HEK293 (cell line): ENCODE measurements around the gene KRTAP10-11.
"Not testable (repeated sequence)": the region's sequence is repeated elsewhere in the genome, so short reads cannot be mapped to it uniquely, and the experiment has no call there.

Source experiments
- CTCF ChIA-PET: fragments of 350-600 bp; formaldehyde crosslinking; extraction: SDS; loops from one replicate; lab custom pipeline; 2021; ENCODE audit warnings: antibody characterized with exemption; lab: Yijun Ruan, JAX
- POLR2A ChIA-PET: fragments of 300-600 bp; formaldehyde crosslinking; extraction: SDS; loops from one replicate; lab custom pipeline; 2020; ENCODE audit warnings: antibody characterized with exemption, inconsistent platforms; lab: Yijun Ruan, JAX
- H3K27ac ChIP-seq: fragments of 200-500 bp; sonication (Bioruptor generic); 2 replicates; pipeline ENCODE4 v1.5.1; 2014; ENCODE audit warnings: low read depth, low read length, control low read depth, inconsistent platforms; ENCODE audit errors: extremely low read depth
- H3K36me3 ChIP-seq, 2 experiments: fragments of 200-500 bp in 1 of 2; sonication (Bioruptor generic) in 1 of 2; 1 replicate in 1 of 2; 2 replicates in 1 of 2; pipeline ENCODE4 v1.5.1; 2014 to 2017; ENCODE audit warnings: inconsistent platforms in 2 of 2, low read length in 2 of 2; ENCODE audit not compliant: control insufficient read depth in 2 of 2, insufficient read depth in 1 of 2
- H3K4me1 ChIP-seq: fragments of 200-500 bp; sonication (Bioruptor generic); 2 replicates; pipeline ENCODE4 v1.5.1; 2014; ENCODE audit warnings: mild to moderate bottlenecking, low read length, inconsistent platforms; ENCODE audit not compliant: control insufficient read depth, insufficient read depth
- H3K4me3 ChIP-seq: 2 replicates; pipeline ENCODE4 v1.5.1; 2011; ENCODE audit warnings: low read depth, mild to moderate bottlenecking, control low read depth, low read length, moderate library complexity
- H3K9me3 ChIP-seq: fragments of 200-500 bp; sonication (Bioruptor generic); 2 replicates; pipeline ENCODE4 v1.5.1; 2014; ENCODE audit warnings: low read depth, low read length, inconsistent platforms; ENCODE audit not compliant: control insufficient read depth, insufficient read depth
- GLIS1 ChIP-seq: fragments of 450-650 bp; formaldehyde crosslinking; IDR thresholded peaks from 2 replicates; pipeline ENCODE4 v1.5.1; 2016; ENCODE audit warnings: missing biosample characterization, missing genetic modification characterization
- KLF10 ChIP-seq: fragments of 450-650 bp; IDR thresholded peaks from 2 replicates; pipeline ENCODE4 v1.5.1; 2018; ENCODE audit warnings: missing biosample characterization, mild to moderate bottlenecking, missing genetic modification characterization
- OSR2 ChIP-seq: fragments of 450-650 bp; formaldehyde crosslinking; IDR thresholded peaks from 2 replicates; pipeline ENCODE4 v1.5.1; 2016; ENCODE audit warnings: missing biosample characterization, missing genetic modification characterization
- TCF7L2 ChIP-seq: IDR thresholded peaks from 2 replicates; pipeline ENCODE4 v1.6.1; 2011; ENCODE audit warnings: low read depth, mild to moderate bottlenecking, inconsistent platforms, low read length, moderate library complexity, borderline replicate concordance
- ZFP37 ChIP-seq: fragments of 450-650 bp; formaldehyde crosslinking; IDR thresholded peaks from 2 replicates; pipeline ENCODE4 v1.5.1; 2016; ENCODE audit warnings: missing biosample characterization, missing genetic modification characterization
- ZIC2 ChIP-seq: fragments of 450-650 bp; formaldehyde crosslinking; IDR thresholded peaks from 2 replicates; pipeline ENCODE4 v1.5.1; 2016; ENCODE audit warnings: missing biosample characterization, missing genetic modification characterization
- ZNF138 ChIP-seq: fragments of 450-650 bp; formaldehyde crosslinking; IDR thresholded peaks from 2 replicates; pipeline ENCODE4 v1.5.1; 2016; ENCODE audit warnings: missing biosample characterization, missing genetic modification characterization, borderline replicate concordance
- ZNF19 ChIP-seq: fragments of 450-650 bp; formaldehyde crosslinking; IDR thresholded peaks from 2 replicates; pipeline ENCODE4; 2016; ENCODE audit warnings: missing biosample characterization, missing genetic modification characterization, low read depth
- ZNF426 ChIP-seq: fragments of 450-650 bp; formaldehyde crosslinking; IDR thresholded peaks from 2 replicates; pipeline ENCODE4 v1.5.1; 2017; ENCODE audit warnings: missing biosample characterization, missing genetic modification characterization, mild to moderate bottlenecking, inconsistent platforms, moderate library complexity
- ZNF530 ChIP-seq: fragments of 450-650 bp; formaldehyde crosslinking; IDR thresholded peaks from 2 replicates; pipeline ENCODE4 v1.5.1; 2016; ENCODE audit warnings: low read depth, missing biosample characterization, missing genetic modification characterization
- ZNF585B ChIP-seq: fragments of 450-650 bp; formaldehyde crosslinking; IDR thresholded peaks from 2 replicates; pipeline ENCODE4 v1.5.1; 2016; ENCODE audit warnings: missing biosample characterization, missing genetic modification characterization
- ZNF623 ChIP-seq: fragments of 450-650 bp; formaldehyde crosslinking; IDR thresholded peaks from 2 replicates; pipeline ENCODE4 v1.5.1; 2016; ENCODE audit warnings: missing biosample characterization, missing genetic modification characterization
- ZNF626 ChIP-seq: fragments of 450-650 bp; sonication (Bioruptor Pico); formaldehyde crosslinking; IDR thresholded peaks from 2 replicates; pipeline ENCODE4 v1.5.1; 2018; ENCODE audit warnings: missing biosample characterization, missing genetic modification characterization, inconsistent platforms
- ZNF664 ChIP-seq: fragments of 450-650 bp; formaldehyde crosslinking; IDR thresholded peaks from 2 replicates; pipeline ENCODE4 v1.5.1; 2016; ENCODE audit warnings: missing biosample characterization, missing genetic modification characterization
- ZNF785 ChIP-seq: fragments of 450-650 bp; formaldehyde crosslinking; IDR thresholded peaks from 2 replicates; pipeline ENCODE4 v1.5.1; 2016; ENCODE audit warnings: missing biosample characterization, missing genetic modification characterization
- TF ChIP-seq, protein P1 (sequence below): fragments of 450-650 bp; formaldehyde crosslinking; IDR thresholded peaks from 2 replicates; pipeline ENCODE4 v1.5.0; 2017; ENCODE audit warnings: missing biosample characterization, missing genetic modification characterization, borderline replicate concordance
- TF ChIP-seq, protein P2 (sequence below): fragments of 450-650 bp; formaldehyde crosslinking; IDR thresholded peaks from 2 replicates; pipeline ENCODE4 v1.5.1; 2017; ENCODE audit warnings: missing biosample characterization, missing genetic modification characterization

Gene KRTAP10-11

DNA sequence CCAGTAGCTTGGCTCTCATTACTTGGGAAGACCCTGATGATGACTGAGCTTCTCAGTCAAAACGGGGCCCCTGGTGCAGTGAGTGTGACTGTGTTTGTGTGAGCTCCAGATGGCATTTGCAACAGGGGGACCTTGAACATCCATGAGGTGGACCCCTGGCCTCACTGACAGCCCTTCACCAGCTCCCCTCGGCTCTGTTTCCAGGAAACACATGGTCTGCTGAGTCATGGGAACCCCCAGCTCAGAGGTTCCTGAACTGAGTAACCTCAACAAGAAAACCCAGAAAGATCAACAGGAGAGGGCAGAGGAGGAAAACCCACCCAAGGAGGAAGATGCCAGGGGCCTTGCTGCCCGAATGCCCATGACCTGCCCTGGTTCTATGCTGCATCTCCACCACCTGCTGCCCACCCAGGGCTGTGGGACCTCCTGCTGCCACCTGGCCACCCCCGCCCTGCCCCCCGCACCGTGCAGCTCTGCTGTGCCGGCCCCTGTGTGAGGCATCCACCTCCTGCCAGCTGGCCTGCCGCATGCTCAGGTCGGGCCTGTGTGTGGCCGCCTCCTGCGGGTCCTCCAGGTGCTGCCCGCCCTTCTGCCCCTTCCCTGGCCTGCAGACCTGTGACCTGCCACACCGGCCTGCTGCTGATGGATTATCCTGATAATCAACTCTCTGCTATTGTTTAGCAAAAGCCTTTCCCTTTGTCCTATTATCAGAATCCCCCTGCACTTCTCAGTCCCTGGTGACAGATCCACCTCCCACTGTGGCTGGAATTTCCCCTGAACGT, 40.0 kb downstream of the KRTAP10-11 start:
- POLR2A ChIA-PET: no interaction called here
- CTCF ChIA-PET: no interaction called here
- H3K27ac ChIP-seq: no peak overlapping the region
- H3K4me1 ChIP-seq: no peaks in the 10 kb centered on the region
- TF ChIP-seq GLIS1 (tag by site-specific recombination) (peak; percentile 51), ZIC2 (peak; percentile 41), TCF7L2 (no peak)
- H3K36me3 ChIP-seq: no peaks in the 10 kb centered on the region
- H3K4me3 ChIP-seq: no peak overlapping the region
- no peaks in the 10 kb centered on the region for H3K9me3 ChIP-seq

DNA sequence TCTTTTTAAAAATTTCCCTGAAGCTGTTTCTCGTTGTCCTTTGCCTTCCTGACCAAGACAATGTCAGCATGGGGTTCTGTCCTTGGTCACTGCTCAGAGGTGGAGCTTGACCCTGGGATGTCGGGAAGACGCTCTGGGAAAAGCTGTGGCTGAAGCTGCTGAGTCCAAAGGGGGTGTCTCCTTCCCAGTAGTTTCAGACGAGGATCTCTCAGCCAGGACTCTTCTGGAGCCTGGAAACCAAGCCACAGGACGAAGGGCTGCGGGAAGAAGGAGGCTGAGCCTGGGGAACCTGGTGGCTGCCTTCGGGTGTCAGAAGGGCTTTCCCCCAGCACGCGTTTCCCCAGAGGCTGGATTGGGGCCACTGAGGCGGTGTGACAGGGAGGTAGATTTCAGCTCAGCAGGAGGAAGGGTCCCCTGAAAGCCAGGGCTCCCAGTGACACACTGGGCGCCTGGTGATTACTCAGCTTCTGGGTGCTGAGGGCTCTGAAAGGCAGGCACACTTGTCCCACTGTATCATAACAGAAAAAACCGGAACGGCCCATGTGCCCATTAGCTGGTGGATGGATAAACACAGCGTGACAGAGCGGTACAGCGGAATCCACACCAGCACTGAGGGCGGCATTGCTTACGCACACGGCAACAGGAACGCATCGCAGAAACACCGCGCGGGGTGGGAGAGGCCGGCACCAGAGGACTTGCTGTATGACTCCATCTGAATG, 40.8 kb downstream of the KRTAP10-11 start:
- TF ChIP-seq ZNF138 (tag by site-specific recombination) (no peak), ZNF626 (no peak), ZNF19 (tag by site-specific recombination) (no peak), ZFP37 (no peak), ZNF785 (tag by site-specific recombination) (no peak), KLF10 (tag by site-specific recombination) (no peak), ZNF623 (tag by site-specific recombination) (no peak), ZNF585B (no peak), ZNF530 (no peak)
- TF ChIP-seq, protein P1, sequence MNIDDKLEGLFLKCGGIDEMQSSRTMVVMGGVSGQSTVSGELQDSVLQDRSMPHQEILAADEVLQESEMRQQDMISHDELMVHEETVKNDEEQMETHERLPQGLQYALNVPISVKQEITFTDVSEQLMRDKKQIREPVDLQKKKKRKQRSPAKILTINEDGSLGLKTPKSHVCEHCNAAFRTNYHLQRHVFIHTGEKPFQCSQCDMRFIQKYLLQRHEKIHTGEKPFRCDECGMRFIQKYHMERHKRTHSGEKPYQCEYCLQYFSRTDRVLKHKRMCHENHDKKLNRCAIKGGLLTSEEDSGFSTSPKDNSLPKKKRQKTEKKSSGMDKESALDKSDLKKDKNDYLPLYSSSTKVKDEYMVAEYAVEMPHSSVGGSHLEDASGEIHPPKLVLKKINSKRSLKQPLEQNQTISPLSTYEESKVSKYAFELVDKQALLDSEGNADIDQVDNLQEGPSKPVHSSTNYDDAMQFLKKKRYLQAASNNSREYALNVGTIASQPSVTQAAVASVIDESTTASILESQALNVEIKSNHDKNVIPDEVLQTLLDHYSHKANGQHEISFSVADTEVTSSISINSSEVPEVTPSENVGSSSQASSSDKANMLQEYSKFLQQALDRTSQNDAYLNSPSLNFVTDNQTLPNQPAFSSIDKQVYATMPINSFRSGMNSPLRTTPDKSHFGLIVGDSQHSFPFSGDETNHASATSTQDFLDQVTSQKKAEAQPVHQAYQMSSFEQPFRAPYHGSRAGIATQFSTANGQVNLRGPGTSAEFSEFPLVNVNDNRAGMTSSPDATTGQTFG (tag by site-specific recombination): no peak
- TF ChIP-seq, protein P2, sequence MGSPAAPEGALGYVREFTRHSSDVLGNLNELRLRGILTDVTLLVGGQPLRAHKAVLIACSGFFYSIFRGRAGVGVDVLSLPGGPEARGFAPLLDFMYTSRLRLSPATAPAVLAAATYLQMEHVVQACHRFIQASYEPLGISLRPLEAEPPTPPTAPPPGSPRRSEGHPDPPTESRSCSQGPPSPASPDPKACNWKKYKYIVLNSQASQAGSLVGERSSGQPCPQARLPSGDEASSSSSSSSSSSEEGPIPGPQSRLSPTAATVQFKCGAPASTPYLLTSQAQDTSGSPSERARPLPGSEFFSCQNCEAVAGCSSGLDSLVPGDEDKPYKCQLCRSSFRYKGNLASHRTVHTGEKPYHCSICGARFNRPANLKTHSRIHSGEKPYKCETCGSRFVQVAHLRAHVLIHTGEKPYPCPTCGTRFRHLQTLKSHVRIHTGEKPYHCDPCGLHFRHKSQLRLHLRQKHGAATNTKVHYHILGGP (tag by site-specific recombination): no peak
- H3K4me3 ChIP-seq: no peak overlapping the region
- no peaks in the 10 kb centered on the region for H3K36me3 ChIP-seq
- no peak overlapping the region for H3K27ac ChIP-seq
- no peaks in the 10 kb centered on the region for H3K4me1 ChIP-seq
- no peaks in the 10 kb centered on the region for H3K9me3 ChIP-seq
- CTCF ChIA-PET: no interaction called here
- POLR2A ChIA-PET: no interaction called here

DNA sequence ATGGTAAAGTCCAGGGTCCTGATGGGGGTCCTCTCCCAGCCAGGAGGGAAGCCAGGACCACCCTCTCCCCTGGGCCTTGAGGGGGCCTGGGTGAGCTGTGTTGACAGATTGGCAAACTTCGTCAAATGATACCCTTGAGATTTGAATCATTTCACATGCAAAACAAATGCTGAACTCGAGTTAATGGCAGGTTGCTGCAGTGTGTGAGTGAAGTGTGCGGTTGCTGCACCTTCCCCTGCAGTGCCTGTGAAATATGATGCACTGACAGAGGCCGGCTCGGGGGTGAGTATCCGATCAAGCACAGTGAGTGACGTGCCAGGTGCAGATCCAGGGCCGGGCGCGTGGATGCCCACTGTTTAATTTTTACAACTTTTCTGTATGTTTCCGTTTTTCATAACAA, 41.5 kb downstream of the KRTAP10-11 start:
- POLR2A ChIA-PET: no interaction called here

DNA sequence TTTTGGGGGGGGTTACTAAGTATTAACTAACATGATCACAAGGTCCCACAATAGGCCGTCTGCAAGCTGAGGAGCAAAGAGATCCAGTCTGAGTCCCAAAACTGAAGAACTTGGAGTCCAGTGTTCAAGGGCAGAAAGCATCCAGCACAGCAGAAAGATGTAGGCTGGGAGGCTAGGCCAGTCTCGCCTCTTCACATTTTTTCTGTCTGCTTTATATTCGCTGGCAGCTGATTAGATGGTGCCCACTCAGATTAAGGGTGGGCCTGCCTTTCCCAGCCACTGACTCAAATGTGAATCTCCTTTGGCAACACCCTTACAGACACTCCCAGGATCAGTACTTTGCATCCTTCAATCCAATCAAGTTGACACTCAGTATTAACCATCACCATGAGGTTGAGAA, 43.5 kb downstream of the KRTAP10-11 start:
- H3K27ac ChIP-seq, POLR2A ChIA-PET, CTCF ChIA-PET, H3K36me3 ChIP-seq, H3K9me3 ChIP-seq, H3K4me1 ChIP-seq, H3K4me3 ChIP-seq: not testable (repeated sequence)

More for the DNA sequence above, 41.5 kb downstream of the KRTAP10-11 start:
- no peaks in the 10 kb centered on the region for H3K4me1 ChIP-seq
- TF ChIP-seq OSR2 (tag by site-specific recombination) (no peak), ZNF426 (tag by site-specific recombination) (no peak), ZNF664 (tag by site-specific recombination) (no peak), GLIS1 (tag by site-specific recombination) (peak; percentile 71)
- CTCF ChIA-PET: no interaction called here
- no peaks in the 10 kb centered on the region for H3K36me3 ChIP-seq
- no peak overlapping the region for H3K27ac ChIP-seq
- no peak overlapping the region for H3K4me3 ChIP-seq
- H3K9me3 ChIP-seq: no peaks in the 10 kb centered on the region; the same call in 1 of the 2 replicates
